ENCODE results near the gene TEX53. TPM values are rescaled to one million over a fixed set of nuclear protein-coding genes. Genes with fewer than 3 reads are reported as not detected.

The TEX53 gene
- total and polyA plus RNA-seq, 2 donors (not counting 1 experiment from before 2014, with no cell fraction given) = not detected

GRCh38 chr9:114612272-114612923 is 45.2 kb downstream of the TEX53 start:
- no peaks in the 10 kb centered on the region for H4K20me1 ChIP-seq (ENCODE audit: control insufficient read depth, extremely low read depth, insufficient read depth, low read length)

DNA sequence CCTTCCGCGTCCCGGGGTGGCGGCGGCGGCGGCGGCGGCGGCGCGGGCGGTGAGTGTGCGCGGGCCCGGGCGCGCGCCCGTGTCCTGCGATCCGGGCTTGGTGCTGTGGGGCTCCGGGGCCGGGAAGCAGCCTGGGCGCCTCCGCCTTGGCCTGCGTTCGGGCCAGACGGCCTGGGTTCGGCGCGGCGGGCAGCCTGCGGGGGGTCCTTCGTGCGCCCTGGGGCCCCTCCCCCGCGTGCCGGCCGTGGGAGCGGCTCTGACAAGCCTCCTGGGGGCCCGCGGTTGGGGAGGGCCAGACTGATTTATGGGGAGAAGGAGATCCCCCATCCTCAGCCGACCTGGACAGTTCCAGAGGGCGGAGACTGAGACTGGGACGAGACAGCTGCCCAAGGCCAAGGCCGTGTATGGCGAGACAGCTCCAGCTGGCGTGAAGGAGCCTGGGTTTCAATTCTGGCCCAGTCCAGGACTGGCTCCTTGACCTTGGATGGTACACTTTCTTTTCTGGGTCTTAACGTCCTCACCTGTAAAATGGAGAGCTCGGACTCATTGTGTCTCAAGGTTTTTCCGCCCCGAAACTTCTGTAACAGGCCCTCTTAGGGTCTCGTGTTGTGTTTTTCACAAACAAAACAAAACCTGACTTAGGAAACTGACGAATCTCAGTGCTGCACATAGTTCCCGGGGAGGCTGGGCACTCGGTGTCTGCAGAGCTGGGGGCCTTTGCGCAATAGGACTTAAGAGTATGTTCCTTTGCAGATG is 45.9 kb downstream of the TEX53 start:
- peak; percentile 66 to 80 for DNase-seq (ENCODE audit: low read depth in 2 of 2)
- H3K27ac ChIP-seq (ENCODE audit: insufficient read depth, low read length) = peak overlapping the region; percentile 1
- H3K4me3 ChIP-seq (replicated peaks in 1 of 4; ENCODE audit: control extremely low read depth in 1 of 4, insufficient read depth in 1 of 4, low read depth in 3 of 4, low read length in 4 of 4) = peak overlapping the region; percentile 36 to 69 (median 58)

More at GRCh38 chr9:114612272-114612923, 45.2 kb downstream of the TEX53 start:
- peak overlapping the region in 2 of 4 experiments; percentile 68 to 69 for H3K4me3 ChIP-seq (replicated peaks in 1 of 4; ENCODE audit: control extremely low read depth in 1 of 4, insufficient read depth in 1 of 4, low read depth in 3 of 4, low read length in 4 of 4)
- H3K79me2 ChIP-seq (ENCODE audit: control insufficient read depth, insufficient read depth, low read length) = no peaks in the 10 kb centered on the region
- TF ChIP-seq CTCF (conservative IDR thresholded peaks at IDR 0.05 in 1 of 2, IDR thresholded peaks at IDR 0.05 in 1 of 2; ENCODE audit: low read depth in 1 of 2, low read length in 2 of 2) (no peak), EZH2 (IDR thresholded peaks at IDR 0.05; ENCODE audit: low read length, missing control alignments) (no peak)
- H3K27ac ChIP-seq (ENCODE audit: insufficient read depth, low read length) = no peak overlapping the region
- no peaks in the 10 kb centered on the region for H3K36me3 ChIP-seq (ENCODE audit: control insufficient read depth, insufficient read depth, low read length)
- no peak overlapping the region for H3K9ac ChIP-seq (ENCODE audit: insufficient read depth, low read length)
- no peaks in the 10 kb centered on the region for H3K27me3 ChIP-seq (ENCODE audit: control insufficient read depth, insufficient read depth, low read length)
- no peaks in the 10 kb centered on the region for H3K9me3 ChIP-seq (ENCODE audit: control insufficient read depth, insufficient read depth, low read depth, low read length)
- no peak overlapping the region for H2AFZ ChIP-seq (ENCODE audit: low read length)
- peak overlapping the region; percentile 42 for H3K4me2 ChIP-seq (ENCODE audit: extremely low read depth, insufficient read depth, low read length)
- DNase-seq (ENCODE audit: low read depth in 2 of 2) = no peak
- peaks cover 3% of the 10 kb centered on the region for H3K4me1 ChIP-seq (ENCODE audit: control insufficient read depth, extremely low read depth, insufficient read depth, low read length)

More for the DNA sequence above, 45.9 kb downstream of the TEX53 start:
- H3K79me2 ChIP-seq (ENCODE audit: control insufficient read depth, insufficient read depth, low read length) = no peaks in the 10 kb centered on the region
- no peaks in the 10 kb centered on the region for H4K20me1 ChIP-seq (ENCODE audit: control insufficient read depth, extremely low read depth, insufficient read depth, low read length)
- H3K27me3 ChIP-seq (ENCODE audit: control insufficient read depth, insufficient read depth, low read length) = no peaks in the 10 kb centered on the region
- no peaks in the 10 kb centered on the region for H3K36me3 ChIP-seq (ENCODE audit: control insufficient read depth, insufficient read depth, low read length)
- H3K9ac ChIP-seq (ENCODE audit: insufficient read depth, low read length) = peak overlapping the region; percentile 55
- peaks cover 3% of the 10 kb centered on the region for H3K4me1 ChIP-seq (ENCODE audit: control insufficient read depth, extremely low read depth, insufficient read depth, low read length)
- TF ChIP-seq CTCF (conservative IDR thresholded peaks at IDR 0.05 in 1 of 2, IDR thresholded peaks at IDR 0.05 in 1 of 2; ENCODE audit: low read depth in 1 of 2, low read length in 2 of 2) (no peak), EZH2 (IDR thresholded peaks at IDR 0.05; ENCODE audit: low read length, missing control alignments) (no peak)
- H3K4me2 ChIP-seq (ENCODE audit: extremely low read depth, insufficient read depth, low read length) = peak overlapping the region; percentile 42
- peak overlapping the region; percentile 65 for H2AFZ ChIP-seq (ENCODE audit: low read length)
- no peaks in the 10 kb centered on the region for H3K9me3 ChIP-seq (ENCODE audit: control insufficient read depth, insufficient read depth, low read depth, low read length)

All from fibroblast of lung (primary cell).